ENCODE measurements around the gene KBTBD13. TPM values are rescaled to one million over a fixed set of nuclear protein-coding genes. Genes with fewer than 3 reads are reported as not detected.

KBTBD13 gene
- total and polyA plus RNA-seq, 8 donors: 0.18 TPM; not detected in 7

DNA sequence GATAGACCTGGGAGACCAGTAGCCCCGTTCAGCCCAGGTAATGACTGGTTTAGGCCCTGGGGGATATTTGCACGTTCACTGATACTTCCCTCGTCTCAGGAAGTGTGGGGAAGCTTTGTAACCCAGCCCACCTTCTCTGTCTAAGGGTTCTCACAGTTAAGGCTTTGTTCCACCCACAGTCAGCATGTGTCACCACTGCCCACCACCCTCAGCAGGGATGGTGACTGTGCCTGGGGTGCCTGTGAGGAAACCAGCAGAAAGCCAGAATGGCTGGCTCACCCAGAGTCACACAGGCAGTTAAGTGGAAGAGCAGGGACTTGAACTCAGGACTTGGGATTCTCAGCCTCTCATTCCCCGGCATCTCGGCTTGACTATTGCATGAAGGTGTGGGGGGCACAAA is 5.2 kb downstream of the KBTBD13 start:
- Histone ChIP-seq H3K27ac (no peak overlapping the region), H3K4me3 (no peak overlapping the region), H3K27me3 (peaks cover 0 to 57% (median 13%) of the 10 kb centered on the region in 3 donors), H3K36me3 (no peaks in the 10 kb centered on the region), H3K9me3 (no peaks in the 10 kb centered on the region), H3K4me1 (peaks cover 4 to 45% (median 26%) of the 10 kb centered on the region in 4 donors)
- no peak for DNase-seq
- intact Hi-C loops (cut with DNase I; ENCODE audit: low total_unique reads): loop anchor here (10.0 kb wide), 1 partner anchor 47 kb away; no protein-coding TSS in a partner anchor
- 76 to 93% (median 84%) methylated on average over 4 to 5 of the region's 5 CpGs for WGBS, 5 donors
- no peak for TF ChIP-seq POLR2A (IDR thresholded peaks at IDR 0.05)
- TF ChIP-seq POLR2AphosphoS5 (IDR thresholded peaks at IDR 0.05): no peak
- TF ChIP-seq, protein P1, sequence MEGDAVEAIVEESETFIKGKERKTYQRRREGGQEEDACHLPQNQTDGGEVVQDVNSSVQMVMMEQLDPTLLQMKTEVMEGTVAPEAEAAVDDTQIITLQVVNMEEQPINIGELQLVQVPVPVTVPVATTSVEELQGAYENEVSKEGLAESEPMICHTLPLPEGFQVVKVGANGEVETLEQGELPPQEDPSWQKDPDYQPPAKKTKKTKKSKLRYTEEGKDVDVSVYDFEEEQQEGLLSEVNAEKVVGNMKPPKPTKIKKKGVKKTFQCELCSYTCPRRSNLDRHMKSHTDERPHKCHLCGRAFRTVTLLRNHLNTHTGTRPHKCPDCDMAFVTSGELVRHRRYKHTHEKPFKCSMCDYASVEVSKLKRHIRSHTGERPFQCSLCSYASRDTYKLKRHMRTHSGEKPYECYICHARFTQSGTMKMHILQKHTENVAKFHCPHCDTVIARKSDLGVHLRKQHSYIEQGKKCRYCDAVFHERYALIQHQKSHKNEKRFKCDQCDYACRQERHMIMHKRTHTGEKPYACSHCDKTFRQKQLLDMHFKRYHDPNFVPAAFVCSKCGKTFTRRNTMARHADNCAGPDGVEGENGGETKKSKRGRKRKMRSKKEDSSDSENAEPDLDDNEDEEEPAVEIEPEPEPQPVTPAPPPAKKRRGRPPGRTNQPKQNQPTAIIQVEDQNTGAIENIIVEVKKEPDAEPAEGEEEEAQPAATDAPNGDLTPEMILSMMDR (IDR thresholded peaks at IDR 0.05): no peak
- no peak for TF ChIP-seq EP300 (IDR thresholded peaks at IDR 0.05)

DNA sequence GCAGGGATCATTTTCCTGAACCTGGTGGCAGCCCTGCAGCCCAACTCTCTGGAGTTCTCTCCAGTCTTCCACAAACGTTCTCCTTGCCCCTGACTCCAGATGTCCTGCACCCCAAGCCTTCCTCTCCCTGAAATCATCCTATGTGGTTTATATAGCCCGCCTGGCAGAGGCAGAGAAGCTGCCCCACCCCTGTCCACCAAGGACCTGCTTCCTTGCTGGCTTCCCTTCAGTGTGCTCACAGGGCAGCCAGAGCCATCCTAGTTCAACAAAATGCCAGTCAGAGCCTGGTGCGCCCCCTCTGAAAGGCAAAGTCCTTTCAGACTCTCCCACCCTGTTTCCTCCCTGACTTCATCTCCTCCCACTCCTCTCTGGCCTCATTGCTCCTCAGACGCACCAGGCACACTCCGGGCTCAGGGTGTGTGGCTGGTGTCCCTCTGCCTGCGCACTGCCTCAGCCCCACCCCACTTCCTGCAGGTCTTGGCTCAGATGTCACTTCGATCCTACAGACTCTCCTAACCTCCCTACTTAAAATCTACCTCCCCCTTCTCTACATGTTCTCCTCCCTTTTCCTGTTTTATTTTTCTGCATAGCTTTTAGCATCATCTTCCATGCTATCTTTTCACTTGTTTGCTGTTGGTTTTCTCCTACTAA is 5.9 kb downstream of the KBTBD13 start:
- 8 to 31% (median 15%) methylated on average over 7 of the region's 7 CpGs for WGBS, 5 donors
- Histone ChIP-seq H3K36me3 (no peaks in the 10 kb centered on the region), H3K4me1 (peaks cover 7 to 47% (median 25%) of the 10 kb centered on the region in 4 donors), H3K27ac (no peak overlapping the region), H3K27me3 (peaks cover 0 to 51% (median 6%) of the 10 kb centered on the region in 3 donors), H3K9me3 (no peaks in the 10 kb centered on the region), H3K4me3 (no peak overlapping the region)
- intact Hi-C loops (cut with DNase I; ENCODE audit: low total_unique reads): loop anchor here (10.0 kb wide), 1 partner anchor 48 kb away; no protein-coding TSS in a partner anchor
- DNase-seq: peak in 1 of 2 donors; percentile 62
- TF ChIP-seq POLR2AphosphoS5 (IDR thresholded peaks at IDR 0.05): no peak
- no peak for TF ChIP-seq POLR2A (IDR thresholded peaks at IDR 0.05)
- TF ChIP-seq, protein P1 (IDR thresholded peaks at IDR 0.05): no peak
- TF ChIP-seq EP300 (IDR thresholded peaks at IDR 0.05): no peak

DNA sequence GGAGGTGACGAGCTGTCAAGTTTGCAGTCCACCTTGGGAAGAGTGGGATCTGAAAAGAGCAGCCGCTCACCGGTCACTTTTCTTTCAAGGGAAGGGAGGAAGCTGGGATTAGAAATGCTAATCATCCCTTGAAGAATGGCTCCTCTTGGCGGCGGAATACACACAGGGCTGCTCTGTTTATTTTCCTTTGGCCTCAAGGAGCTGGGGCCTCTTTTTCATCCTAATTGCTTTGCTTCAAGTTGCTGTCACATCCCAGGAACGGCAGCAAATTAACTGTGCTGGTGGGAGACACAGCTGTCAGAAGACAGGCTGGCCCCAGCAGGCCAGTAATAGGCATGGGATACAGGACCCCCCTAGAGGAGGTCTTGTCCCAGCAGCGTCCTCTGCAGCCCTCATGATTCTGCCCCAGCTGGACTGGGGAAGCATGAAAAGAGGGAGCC is 6.7 kb downstream of the KBTBD13 start:
- H3K36me3 ChIP-seq: no peaks in the 10 kb centered on the region
- WGBS, 5 donors: 16 to 40% (median 26%) methylated on average over 7 of the region's 7 CpGs
- H3K27me3 ChIP-seq: peaks cover 0 to 42% (median 0%) of the 10 kb centered on the region in 3 donors
- DNase-seq: peak in 1 of 2 donors; percentile 76
- H3K4me1 ChIP-seq: peaks cover 7 to 48% (median 19%) of the 10 kb centered on the region in 4 donors
- H3K9me3 ChIP-seq: no peaks in the 10 kb centered on the region
- no peak overlapping the region for H3K4me3 ChIP-seq
- H3K27ac ChIP-seq: no peak overlapping the region
- intact Hi-C loops (cut with DNase I; ENCODE audit: low total_unique reads): loop anchor here (10.0 kb wide), 1 partner anchor 48 kb away; no protein-coding TSS in a partner anchor
- TF ChIP-seq, protein P1 (IDR thresholded peaks at IDR 0.05): peak in 1 of 7 experiments; percentile 15
- TF ChIP-seq EP300 (IDR thresholded peaks at IDR 0.05): no peak

DNA sequence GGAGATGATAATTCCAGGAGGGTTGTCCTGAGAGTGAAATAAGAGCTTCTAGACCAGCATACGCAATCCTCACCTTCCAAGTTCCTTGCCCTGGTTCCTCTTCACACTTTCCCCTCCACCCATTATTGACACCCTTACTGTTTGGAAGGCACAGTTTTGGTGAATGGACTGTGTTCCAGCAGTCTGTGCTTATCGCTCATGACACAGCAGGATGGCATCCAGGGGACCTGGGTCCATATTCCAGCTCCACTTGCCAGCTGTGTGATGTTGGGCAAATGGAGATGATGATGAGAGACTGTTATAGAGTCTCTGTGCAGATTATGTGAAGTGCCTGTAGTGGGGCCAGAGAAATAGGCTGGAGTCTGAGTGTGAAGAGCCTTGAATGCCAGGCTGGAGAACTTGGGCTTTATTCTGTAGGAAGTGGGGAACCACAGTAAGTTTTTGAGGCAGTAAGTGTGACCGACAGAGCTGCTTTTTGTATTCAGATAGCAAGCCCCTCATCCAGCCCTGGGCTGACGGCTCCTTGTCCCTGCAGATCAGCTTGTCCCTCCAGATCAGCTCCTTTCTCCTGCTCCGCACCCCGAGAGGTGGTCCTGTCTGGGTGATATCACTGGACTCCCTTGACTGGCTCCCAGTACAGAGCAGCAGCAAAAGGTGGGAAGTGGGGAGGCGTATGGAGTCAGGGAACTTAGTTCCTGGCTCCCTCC is 8.1 kb downstream of the KBTBD13 start:
- Histone ChIP-seq H3K4me1 (peaks cover 11 to 61% (median 28%) of the 10 kb centered on the region in 4 donors), H3K36me3 (no peaks in the 10 kb centered on the region), H3K27ac (peak overlapping the region in 1 of 5 donors; percentile 14), H3K9me3 (no peaks in the 10 kb centered on the region), H3K27me3 (peaks cover 0 to 30% (median 0%) of the 10 kb centered on the region in 3 donors), H3K4me3 (no peak overlapping the region)
- no peak for TF ChIP-seq POLR2A (IDR thresholded peaks at IDR 0.05)
- no peak for TF ChIP-seq EP300 (IDR thresholded peaks at IDR 0.05)
- TF ChIP-seq, protein P1 (IDR thresholded peaks at IDR 0.05): no peak
- no peak for TF ChIP-seq POLR2AphosphoS5 (IDR thresholded peaks at IDR 0.05)
- 65 to 85% (median 82%) methylated on average over 7 of the region's 7 CpGs for WGBS, 5 donors
- no peak for DNase-seq
- intact Hi-C loops (cut with DNase I; ENCODE audit: low total_unique reads): loop anchor here (10.0 kb wide), 1 partner anchor 50 kb away; no protein-coding TSS in a partner anchor
